Measurements from ENCODE around the gene HOXD4.

DNA sequence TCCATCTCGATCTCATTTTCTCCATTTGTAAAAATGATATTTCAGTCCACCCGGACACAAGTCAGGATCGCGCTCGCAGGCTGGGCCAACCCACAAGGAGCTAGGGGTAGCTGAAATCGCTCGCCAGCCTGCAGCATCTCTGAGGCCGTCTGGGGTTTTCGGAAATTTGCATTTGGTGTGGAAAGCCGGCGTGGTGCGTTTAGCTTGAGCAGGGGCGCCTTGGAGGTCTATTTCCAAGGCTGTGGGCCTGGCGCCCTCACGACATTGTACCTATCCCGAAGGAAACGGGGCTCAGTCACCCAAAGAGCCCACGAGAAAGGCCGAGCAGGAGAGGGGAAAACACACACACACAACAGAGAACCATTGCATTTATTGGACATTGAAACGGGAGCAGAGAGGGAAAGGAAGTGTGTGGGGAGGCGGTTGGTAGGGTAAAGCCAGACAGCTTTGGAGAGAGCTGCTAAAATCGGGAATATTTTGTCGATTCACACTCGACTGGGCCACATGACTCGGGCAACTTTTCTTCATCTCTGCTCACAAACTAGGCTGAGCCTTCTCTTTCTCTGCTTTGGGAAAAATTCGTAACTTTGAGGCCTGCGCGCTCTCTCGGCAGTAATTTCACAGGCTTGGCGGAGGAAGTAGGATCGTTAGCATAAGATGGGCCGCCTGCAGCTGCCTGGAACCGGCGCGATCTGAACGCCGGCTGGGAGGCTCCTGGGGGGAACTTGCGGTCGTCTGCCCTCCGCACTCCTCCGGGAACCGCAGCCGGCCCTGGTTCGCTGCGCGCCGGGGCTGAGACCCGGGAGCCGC, 23.0 kb upstream of the HOXD4 start:
- TF ChIP-seq TOX (CRISPR knock-in tag; IDR thresholded peaks at IDR 0.05; ENCODE audit: borderline replicate concordance) (no peak), ZFP3 (CRISPR knock-in tag; IDR thresholded peaks at IDR 0.05) (no peak), ZNF8 (CRISPR knock-in tag; IDR thresholded peaks at IDR 0.05) (no peak), ARNTL (CRISPR knock-in tag; IDR thresholded peaks at IDR 0.05; ENCODE audit: borderline replicate concordance, low read depth) (no peak), SNAI2 (CRISPR knock-in tag; IDR thresholded peaks at IDR 0.05) (no peak), PPARA (CRISPR knock-in tag; IDR thresholded peaks at IDR 0.05; ENCODE audit: borderline replicate concordance) (no peak), ISL1 (CRISPR knock-in tag; IDR thresholded peaks at IDR 0.05) (no peak), ZNF565 (CRISPR knock-in tag; conservative IDR thresholded peaks at IDR 0.05; ENCODE audit: low read depth) (no peak), GLIS3 (CRISPR knock-in tag; IDR thresholded peaks at IDR 0.05) (no peak), RARB (CRISPR knock-in tag; IDR thresholded peaks at IDR 0.05) (no peak)
- TF ChIP-seq, protein P1, sequence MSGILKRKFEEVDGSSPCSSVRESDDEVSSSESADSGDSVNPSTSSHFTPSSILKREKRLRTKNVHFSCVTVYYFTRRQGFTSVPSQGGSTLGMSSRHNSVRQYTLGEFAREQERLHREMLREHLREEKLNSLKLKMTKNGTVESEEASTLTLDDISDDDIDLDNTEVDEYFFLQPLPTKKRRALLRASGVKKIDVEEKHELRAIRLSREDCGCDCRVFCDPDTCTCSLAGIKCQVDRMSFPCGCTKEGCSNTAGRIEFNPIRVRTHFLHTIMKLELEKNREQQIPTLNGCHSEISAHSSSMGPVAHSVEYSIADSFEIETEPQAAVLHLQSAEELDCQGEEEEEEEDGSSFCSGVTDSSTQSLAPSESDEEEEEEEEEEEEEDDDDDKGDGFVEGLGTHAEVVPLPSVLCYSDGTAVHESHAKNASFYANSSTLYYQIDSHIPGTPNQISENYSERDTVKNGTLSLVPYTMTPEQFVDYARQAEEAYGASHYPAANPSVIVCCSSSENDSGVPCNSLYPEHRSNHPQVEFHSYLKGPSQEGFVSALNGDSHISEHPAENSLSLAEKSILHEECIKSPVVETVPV (CRISPR knock-in tag; IDR thresholded peaks at IDR 0.05) = no peak
- TF ChIP-seq, protein P2, sequence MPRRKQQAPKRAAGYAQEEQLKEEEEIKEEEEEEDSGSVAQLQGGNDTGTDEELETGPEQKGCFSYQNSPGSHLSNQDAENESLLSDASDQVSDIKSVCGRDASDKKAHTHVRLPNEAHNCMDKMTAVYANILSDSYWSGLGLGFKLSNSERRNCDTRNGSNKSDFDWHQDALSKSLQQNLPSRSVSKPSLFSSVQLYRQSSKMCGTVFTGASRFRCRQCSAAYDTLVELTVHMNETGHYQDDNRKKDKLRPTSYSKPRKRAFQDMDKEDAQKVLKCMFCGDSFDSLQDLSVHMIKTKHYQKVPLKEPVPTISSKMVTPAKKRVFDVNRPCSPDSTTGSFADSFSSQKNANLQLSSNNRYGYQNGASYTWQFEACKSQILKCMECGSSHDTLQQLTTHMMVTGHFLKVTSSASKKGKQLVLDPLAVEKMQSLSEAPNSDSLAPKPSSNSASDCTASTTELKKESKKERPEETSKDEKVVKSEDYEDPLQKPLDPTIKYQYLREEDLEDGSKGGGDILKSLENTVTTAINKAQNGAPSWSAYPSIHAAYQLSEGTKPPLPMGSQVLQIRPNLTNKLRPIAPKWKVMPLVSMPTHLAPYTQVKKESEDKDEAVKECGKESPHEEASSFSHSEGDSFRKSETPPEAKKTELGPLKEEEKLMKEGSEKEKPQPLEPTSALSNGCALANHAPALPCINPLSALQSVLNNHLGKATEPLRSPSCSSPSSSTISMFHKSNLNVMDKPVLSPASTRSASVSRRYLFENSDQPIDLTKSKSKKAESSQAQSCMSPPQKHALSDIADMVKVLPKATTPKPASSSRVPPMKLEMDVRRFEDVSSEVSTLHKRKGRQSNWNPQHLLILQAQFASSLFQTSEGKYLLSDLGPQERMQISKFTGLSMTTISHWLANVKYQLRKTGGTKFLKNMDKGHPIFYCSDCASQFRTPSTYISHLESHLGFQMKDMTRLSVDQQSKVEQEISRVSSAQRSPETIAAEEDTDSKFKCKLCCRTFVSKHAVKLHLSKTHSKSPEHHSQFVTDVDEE (CRISPR knock-in tag; IDR thresholded peaks at IDR 0.05) = no peak
- TF ChIP-seq, protein P3, sequence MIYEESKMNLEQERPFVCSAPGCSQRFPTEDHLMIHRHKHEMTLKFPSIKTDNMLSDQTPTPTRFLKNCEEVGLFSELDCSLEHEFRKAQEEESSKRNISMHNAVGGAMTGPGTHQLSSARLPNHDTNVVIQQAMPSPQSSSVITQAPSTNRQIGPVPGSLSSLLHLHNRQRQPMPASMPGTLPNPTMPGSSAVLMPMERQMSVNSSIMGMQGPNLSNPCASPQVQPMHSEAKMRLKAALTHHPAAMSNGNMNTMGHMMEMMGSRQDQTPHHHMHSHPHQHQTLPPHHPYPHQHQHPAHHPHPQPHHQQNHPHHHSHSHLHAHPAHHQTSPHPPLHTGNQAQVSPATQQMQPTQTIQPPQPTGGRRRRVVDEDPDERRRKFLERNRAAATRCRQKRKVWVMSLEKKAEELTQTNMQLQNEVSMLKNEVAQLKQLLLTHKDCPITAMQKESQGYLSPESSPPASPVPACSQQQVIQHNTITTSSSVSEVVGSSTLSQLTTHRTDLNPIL (CRISPR knock-in tag; IDR thresholded peaks at IDR 0.05; ENCODE audit: low read depth) = no peak
- TF ChIP-seq, protein P4, sequence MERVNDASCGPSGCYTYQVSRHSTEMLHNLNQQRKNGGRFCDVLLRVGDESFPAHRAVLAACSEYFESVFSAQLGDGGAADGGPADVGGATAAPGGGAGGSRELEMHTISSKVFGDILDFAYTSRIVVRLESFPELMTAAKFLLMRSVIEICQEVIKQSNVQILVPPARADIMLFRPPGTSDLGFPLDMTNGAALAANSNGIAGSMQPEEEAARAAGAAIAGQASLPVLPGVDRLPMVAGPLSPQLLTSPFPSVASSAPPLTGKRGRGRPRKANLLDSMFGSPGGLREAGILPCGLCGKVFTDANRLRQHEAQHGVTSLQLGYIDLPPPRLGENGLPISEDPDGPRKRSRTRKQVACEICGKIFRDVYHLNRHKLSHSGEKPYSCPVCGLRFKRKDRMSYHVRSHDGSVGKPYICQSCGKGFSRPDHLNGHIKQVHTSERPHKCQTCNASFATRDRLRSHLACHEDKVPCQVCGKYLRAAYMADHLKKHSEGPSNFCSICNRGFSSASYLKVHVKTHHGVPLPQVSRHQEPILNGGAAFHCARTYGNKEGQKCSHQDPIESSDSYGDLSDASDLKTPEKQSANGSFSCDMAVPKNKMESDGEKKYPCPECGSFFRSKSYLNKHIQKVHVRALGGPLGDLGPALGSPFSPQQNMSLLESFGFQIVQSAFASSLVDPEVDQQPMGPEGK (CRISPR knock-in tag; IDR thresholded peaks at IDR 0.05; ENCODE audit: borderline replicate concordance) = no peak

All from SK-N-SH treated with all-trans-retinoic acid at 6 μM for 48 hours (cell line).